GM12873 (cell line): ENCODE data around the gene C4orf50.

Experiments used
- TF ChIP-seq, protein P1 (sequence below): IDR thresholded peaks from 2 replicates; pipeline ENCODE4 v1.5.1; 2012; ENCODE audit warnings: low read depth, mild to moderate bottlenecking, moderate library complexity, low read length, control low read depth; ENCODE audit not compliant: insufficient read depth; ENCODE audit errors: missing control alignments

The C4orf50 gene

DNA sequence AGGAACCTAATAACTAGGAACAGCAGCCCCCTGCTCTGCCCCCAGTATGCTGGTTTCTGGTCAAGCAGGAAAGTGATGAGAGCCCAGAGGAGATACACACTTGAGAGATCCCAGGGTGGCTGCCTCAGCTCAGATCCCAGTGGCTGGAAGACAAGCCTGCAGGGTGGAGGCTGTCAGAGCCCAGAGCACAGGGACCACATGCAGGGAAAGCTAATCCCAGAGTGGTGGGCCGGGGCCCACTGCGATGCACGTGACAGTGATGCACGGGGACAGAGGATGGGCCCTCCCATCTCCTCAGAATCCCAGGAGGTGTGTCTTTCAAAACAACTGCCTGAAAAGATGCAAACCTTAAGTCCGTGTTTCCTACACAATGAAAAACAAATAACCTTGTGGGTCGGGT, 96.2 kb downstream of the C4orf50 start:
- TF ChIP-seq, protein P1, sequence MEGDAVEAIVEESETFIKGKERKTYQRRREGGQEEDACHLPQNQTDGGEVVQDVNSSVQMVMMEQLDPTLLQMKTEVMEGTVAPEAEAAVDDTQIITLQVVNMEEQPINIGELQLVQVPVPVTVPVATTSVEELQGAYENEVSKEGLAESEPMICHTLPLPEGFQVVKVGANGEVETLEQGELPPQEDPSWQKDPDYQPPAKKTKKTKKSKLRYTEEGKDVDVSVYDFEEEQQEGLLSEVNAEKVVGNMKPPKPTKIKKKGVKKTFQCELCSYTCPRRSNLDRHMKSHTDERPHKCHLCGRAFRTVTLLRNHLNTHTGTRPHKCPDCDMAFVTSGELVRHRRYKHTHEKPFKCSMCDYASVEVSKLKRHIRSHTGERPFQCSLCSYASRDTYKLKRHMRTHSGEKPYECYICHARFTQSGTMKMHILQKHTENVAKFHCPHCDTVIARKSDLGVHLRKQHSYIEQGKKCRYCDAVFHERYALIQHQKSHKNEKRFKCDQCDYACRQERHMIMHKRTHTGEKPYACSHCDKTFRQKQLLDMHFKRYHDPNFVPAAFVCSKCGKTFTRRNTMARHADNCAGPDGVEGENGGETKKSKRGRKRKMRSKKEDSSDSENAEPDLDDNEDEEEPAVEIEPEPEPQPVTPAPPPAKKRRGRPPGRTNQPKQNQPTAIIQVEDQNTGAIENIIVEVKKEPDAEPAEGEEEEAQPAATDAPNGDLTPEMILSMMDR, result no peak

DNA sequence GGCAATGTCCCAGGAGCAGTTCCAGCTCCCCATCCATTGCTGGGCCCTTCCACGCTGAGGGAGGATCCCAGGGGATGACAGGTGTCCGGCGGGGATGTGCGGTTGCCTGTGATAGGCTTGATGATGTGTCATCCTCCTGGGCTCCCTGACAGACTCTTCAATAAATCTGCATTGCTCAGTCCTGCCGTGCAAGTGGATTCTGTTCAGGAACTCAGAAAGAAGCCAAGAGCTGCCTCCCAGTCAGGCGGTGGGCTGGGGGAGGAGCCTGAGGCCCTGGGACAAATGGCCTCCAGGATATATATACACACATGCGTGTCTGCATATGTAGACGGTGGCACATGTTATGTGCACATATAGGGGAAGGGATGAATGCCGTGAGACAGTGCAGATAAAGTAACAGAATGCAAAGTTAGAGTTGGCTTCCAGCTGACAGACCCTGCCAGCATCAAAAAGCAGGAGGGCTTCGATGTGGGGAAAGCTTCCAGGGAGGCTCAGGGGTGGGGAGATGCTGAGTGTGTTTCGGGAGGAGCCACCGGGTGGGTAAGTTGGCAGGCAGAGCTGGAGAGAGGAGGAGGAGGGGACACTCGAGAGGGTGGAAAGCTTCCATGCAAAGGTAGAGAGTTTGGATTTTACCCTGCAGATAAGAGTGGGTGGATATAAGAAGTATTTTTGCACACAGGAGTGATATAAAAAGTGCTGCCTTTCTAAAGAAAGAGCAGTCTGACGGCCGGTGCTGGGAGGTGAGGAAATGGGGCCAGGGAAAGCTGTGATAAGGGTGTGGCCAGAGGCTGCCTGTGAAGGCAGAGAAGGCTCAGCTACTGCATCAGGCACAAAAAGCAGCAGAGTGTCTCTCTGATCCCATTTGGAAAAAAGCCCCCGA, 96.9 kb downstream of the C4orf50 start:
- TF ChIP-seq, protein P1, result no peak

DNA sequence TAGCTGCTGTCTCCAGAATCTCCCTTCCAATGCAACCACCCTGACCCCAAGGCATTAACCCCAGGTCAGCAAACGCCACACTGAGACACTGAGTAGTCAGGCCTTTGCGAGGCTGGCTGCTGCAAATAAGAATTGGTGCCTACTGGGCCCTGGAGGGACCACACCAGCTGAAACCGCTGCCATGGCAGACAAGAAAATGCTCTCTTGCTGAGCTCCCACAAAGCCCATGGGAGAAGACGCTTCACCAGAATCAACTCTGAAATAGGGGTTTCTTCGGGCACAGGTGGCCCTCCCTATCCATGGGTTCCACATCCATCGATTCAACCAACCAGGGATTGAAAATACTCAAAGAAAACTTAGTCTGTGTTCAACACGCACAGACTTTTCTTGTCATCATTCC, 98.7 kb downstream of the C4orf50 start:
- TF ChIP-seq, protein P1, result no peak

DNA sequence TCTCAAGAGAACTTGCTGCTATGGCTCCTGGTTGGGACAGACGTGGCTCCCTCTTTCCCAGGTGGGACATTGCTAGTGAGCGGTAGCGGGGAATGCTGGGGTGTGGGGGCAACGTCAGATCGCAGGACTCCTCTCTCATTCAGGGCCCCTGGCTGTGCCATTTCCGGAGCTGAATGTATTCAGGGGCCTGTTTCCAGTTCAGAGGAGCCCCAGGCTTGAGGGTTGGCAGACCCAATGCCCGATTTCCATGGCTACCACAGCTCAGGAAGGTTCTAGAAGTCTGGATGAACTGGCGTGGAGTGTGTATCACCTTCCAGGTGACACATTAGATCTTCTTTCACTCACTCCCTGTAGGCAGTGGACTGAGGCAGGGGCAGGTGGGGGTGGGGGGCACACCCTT, 99.2 kb downstream of the C4orf50 start:
- TF ChIP-seq, protein P1, result no peak

DNA sequence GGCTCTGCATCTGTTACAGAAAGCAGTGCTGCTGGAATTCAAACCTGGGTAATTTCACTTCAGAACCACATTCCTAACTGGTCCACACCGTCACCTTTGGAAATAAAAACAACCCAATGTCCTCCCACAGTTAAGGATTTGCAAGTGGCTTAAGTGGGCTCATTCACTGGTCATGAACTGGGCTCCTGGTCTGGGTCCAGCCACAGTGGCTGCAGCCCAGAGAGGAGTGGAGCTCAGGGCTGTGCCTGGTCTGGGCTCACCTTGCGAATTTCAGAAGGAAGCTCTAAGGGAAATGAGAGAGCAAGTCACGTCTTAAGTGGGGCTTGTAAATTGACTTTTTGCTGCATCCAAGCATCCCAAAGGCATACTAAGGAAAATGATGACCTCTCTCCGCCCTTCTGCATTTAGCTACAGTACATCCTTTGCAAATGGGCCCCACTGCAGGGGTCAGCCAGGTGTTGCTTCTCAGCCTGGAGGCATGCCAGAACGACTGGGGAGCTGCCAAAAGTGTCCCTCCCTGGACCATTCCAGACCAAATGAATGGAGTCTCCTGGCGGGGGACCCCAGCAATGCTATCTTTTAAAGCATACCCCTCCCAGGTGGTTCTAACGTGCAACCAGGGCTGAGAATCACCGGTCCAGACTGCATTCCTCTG, 99.8 kb downstream of the C4orf50 start:
- TF ChIP-seq, protein P1, result no peak

DNA sequence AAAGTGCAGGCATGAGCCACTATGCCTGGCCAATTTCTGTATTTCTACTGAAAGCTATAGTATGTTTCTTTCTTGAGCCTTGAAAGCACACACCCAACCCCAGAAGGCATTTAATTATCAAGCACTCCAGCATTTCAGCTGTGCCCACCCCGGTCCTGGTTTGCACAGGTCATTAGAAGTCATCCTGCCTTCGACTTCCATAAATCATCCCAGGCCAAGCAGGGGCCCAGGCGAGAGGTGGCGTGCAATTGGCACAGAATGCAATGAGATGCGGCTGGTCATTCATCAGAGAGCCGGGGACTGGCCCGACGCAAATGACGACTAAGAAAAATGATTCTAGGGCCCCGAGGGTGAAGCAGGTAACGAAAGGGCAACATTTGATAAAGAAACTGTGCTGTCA, 100.6 kb downstream of the C4orf50 start:
- TF ChIP-seq, protein P1, result no peak

DNA sequence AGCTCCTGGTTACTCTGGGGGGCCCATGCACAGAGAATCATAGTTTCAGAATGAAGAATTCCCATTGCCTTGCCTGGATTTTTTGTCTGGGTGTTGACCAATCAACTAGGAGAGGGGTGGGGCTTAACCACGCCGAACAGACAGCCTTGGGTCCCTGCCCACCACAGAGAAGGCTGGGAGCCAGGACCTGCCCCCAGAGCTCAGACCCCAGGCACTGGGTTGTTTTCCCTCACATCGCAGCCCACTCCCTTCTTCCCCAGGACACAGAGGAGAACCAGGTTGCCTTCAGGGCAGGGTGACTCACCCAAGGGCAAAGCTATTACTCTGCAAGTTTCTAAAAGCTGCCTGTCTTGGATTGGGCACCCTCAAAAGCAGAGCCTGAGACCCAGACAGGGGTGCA, 102.0 kb downstream of the C4orf50 start:
- TF ChIP-seq, protein P1, result no peak
